Measurements from ENCODE around the gene FARSB.
"Not testable (repeated sequence)": the region's sequence is repeated elsewhere in the genome, so short reads cannot be mapped to it uniquely, and the experiment has no call there.

FARSB gene

GRCh38 chr2:222655787-222656525 is at the start of gene FARSB:
FARSB (minus strand) TSS chr2:222656092; CDS start chr2:222656073, 19 bp downstream.
- DNase-seq: peak; percentile 95 to 100 (median 96)

GRCh38 chr2:222703886-222704285 is 48.0 kb upstream of the FARSB start:
- no peak for DNase-seq

GRCh38 chr2:222703091-222703490 is 47.2 kb upstream of the FARSB start:
- no peak for DNase-seq

GRCh38 chr2:222701721-222702131 is 45.8 kb upstream of the FARSB start:
- DNase-seq: no peak

- DNase-seq: no peak
Observed at GRCh38 chr2:222701233-222701632, 45.3 kb upstream of the FARSB start.

GRCh38 chr2:222698276-222698675 is 42.4 kb upstream of the FARSB start:
- no peak for DNase-seq

GRCh38 chr2:222693837-222694236 is 37.9 kb upstream of the FARSB start:
- peak in 1 of 3 experiments; percentile 15 for DNase-seq

- DNase-seq: not testable (repeated sequence)
Observed at GRCh38 chr2:222693413-222693812, 37.5 kb upstream of the FARSB start.

GRCh38 chr2:222690564-222691200 is 34.8 kb upstream of the FARSB start:
- DNase-seq: peak; percentile 53 to 85 (median 69)

- no peak for DNase-seq
Observed at GRCh38 chr2:222689322-222689721, 33.4 kb upstream of the FARSB start.

GRCh38 chr2:222688917-222689316 is 33.0 kb upstream of the FARSB start:
- no peak for DNase-seq

- DNase-seq: no peak
Observed at GRCh38 chr2:222686086-222686750, 30.3 kb upstream of the FARSB start.

GRCh38 chr2:222683805-222684204 is 27.9 kb upstream of the FARSB start:
- DNase-seq: no peak

GRCh38 chr2:222677981-222678380 is 22.1 kb upstream of the FARSB start:
- DNase-seq: no peak

- no peak for DNase-seq
Observed at GRCh38 chr2:222673883-222674282, 18.0 kb upstream of the FARSB start.

GRCh38 chr2:222673273-222673672 is 17.4 kb upstream of the FARSB start:
- DNase-seq: no peak

- DNase-seq: no peak
Observed at GRCh38 chr2:222672068-222672401, 16.1 kb upstream of the FARSB start.

GRCh38 chr2:222671259-222672067 is 15.6 kb upstream of the FARSB start, which contains the start of gene MOGAT1:
MOGAT1 (plus strand) TSS chr2:222671658; CDS start chr2:222671786, 128 bp downstream.
- DNase-seq: peak in 2 of 3 experiments; percentile 30 to 34

GRCh38 chr2:222670191-222671038 is 14.5 kb upstream of the FARSB start:
- DNase-seq: no peak

GRCh38 chr2:222669353-222669752 is 13.5 kb upstream of the FARSB start:
- no peak for DNase-seq

GRCh38 chr2:222668494-222669154 is 12.7 kb upstream of the FARSB start:
- DNase-seq: no peak
